OCI-LY1 (cell line): ENCODE measurements around the gene RFC5.

Source experiments
- H2AFZ ChIP-seq: fragments of 200-600 bp; sonication (generic), shearing (Covaris generic); 2 replicates; pipeline ENCODE4 v1.6.0; 2014; ENCODE audit warnings: antibody characterized with exemption, mild to moderate bottlenecking, low read length
- H3F3A ChIP-seq: fragments of 200-600 bp; sonication (generic), shearing (Covaris generic); 2 replicates; pipeline ENCODE4 v1.6.0; 2014; ENCODE audit warnings: mild to moderate bottlenecking, antibody characterized with exemption, low read length, moderate library complexity; ENCODE audit not compliant: insufficient read depth
- H3K27ac ChIP-seq: fragments of 200-600 bp; sonication (generic); 2 replicates; pipeline ENCODE4 v1.5.1; 2014; ENCODE audit warnings: low read length, mixed run types, mild to moderate bottlenecking, low read depth; ENCODE audit not compliant: poor library complexity, severe bottlenecking
- H3K27me3 ChIP-seq: fragments of 200-600 bp; sonication (generic); 2 replicates; pipeline ENCODE4 v1.6.0; 2014; ENCODE audit warnings: antibody characterized with exemption, mild to moderate bottlenecking, low read length, moderate library complexity; ENCODE audit not compliant: insufficient read depth
- H3K36me3 ChIP-seq: fragments of 200-600 bp; sonication (generic); 2 replicates; pipeline ENCODE4 v1.6.1; 2014; ENCODE audit warnings: mild to moderate bottlenecking, antibody characterized with exemption, low read length, moderate library complexity, mixed read lengths; ENCODE audit not compliant: insufficient read depth
- H3K4me1 ChIP-seq: fragments of 200-600 bp; sonication (generic); 2 replicates; pipeline ENCODE4 v1.5.1; 2014; ENCODE audit warnings: mild to moderate bottlenecking, low read length, moderate library complexity; ENCODE audit not compliant: insufficient read depth, severe bottlenecking
- H3K4me2 ChIP-seq: fragments of 200-600 bp; sonication (generic), shearing (Covaris generic); 2 replicates; pipeline ENCODE4 v1.6.1; 2014; ENCODE audit warnings: low read length
- H3K4me3 ChIP-seq: fragments of 200-600 bp; sonication (generic); 2 replicates; pipeline ENCODE4 v1.5.1; 2014; ENCODE audit warnings: low read length, low read depth, mild to moderate bottlenecking, mixed read lengths; ENCODE audit not compliant: poor library complexity, severe bottlenecking
- H3K79me2 ChIP-seq: fragments of 200-600 bp; shearing (Covaris generic); 2 replicates; pipeline ENCODE4 v1.6.1; 2016; ENCODE audit warnings: mixed run types, low read length, mixed read lengths; ENCODE audit not compliant: insufficient read depth
- H3K9ac ChIP-seq: fragments of 200-600 bp; sonication (generic), shearing (Covaris generic); 2 replicates; pipeline ENCODE4 v1.6.1; 2014; ENCODE audit warnings: mild to moderate bottlenecking, low read length, mixed read lengths
- H3K9me2 ChIP-seq: fragments of 200-600 bp; sonication (generic), shearing (Covaris generic); 2 replicates; pipeline ENCODE4 v1.6.1; 2014; ENCODE audit warnings: low read depth, mild to moderate bottlenecking, low read length, mixed read lengths
- H3K9me3 ChIP-seq: fragments of 200-600 bp; shearing (Covaris generic); 2 replicates; pipeline ENCODE4 v1.6.1; 2014; ENCODE audit warnings: low read length, mixed read lengths
- H4K20me1 ChIP-seq: fragments of 200-600 bp; sonication (generic), shearing (Covaris generic); 2 replicates; pipeline ENCODE4 v1.6.0; 2016; ENCODE audit warnings: mild to moderate bottlenecking, low read length; ENCODE audit not compliant: insufficient read depth
- CTCF ChIP-seq: fragments of 200-600 bp; sonication (generic), shearing (Covaris generic); IDR thresholded peaks from 2 replicates; pipeline ENCODE4 v1.5.1; 2017; ENCODE audit warnings: mild to moderate bottlenecking, antibody characterized with exemption, low read length, moderate library complexity, mixed read lengths
- EZH2 ChIP-seq: fragments of 200-600 bp; sonication (generic), shearing (Covaris generic); IDR thresholded peaks from 2 replicates; pipeline ENCODE4 v1.8.0; 2017; ENCODE audit warnings: borderline replicate concordance, mixed run types, mild to moderate bottlenecking, antibody characterized with exemption, low read length, moderate library complexity, mixed read lengths

RFC5 gene

GRCh38 chr12:118034429-118035189 is 18.1 kb downstream of the RFC5 start:
- H3K9ac ChIP-seq = no peak overlapping the region
- no peak overlapping the region for H3K27ac ChIP-seq
- H3K27me3 ChIP-seq = no peaks in the 10 kb centered on the region
- H3K4me2 ChIP-seq = no peak overlapping the region
- H3K9me3 ChIP-seq = no peaks in the 10 kb centered on the region
- no peaks in the 10 kb centered on the region for H3K9me2 ChIP-seq
- no peaks in the 10 kb centered on the region for H3K4me1 ChIP-seq
- no peaks in the 10 kb centered on the region for H3F3A ChIP-seq
- H3K36me3 ChIP-seq = peaks cover 63% of the 10 kb centered on the region; the same call in 1 of the 2 replicates
- H3K79me2 ChIP-seq = no peaks in the 10 kb centered on the region
- no peak overlapping the region for H3K4me3 ChIP-seq
- peak; percentile 13; the same call in 1 of the 2 replicates for TF ChIP-seq CTCF
- no peak for TF ChIP-seq EZH2
- no peaks in the 10 kb centered on the region for H4K20me1 ChIP-seq
- no peak overlapping the region for H2AFZ ChIP-seq

- Histone ChIP-seq H3K4me3 (no peak overlapping the region), H3K27me3 (no peaks in the 10 kb centered on the region), H3K27ac (no peak overlapping the region), H3F3A (no peaks in the 10 kb centered on the region), H3K9ac (no peak overlapping the region), H3K79me2 (no peaks in the 10 kb centered on the region), H3K9me3 (no peaks in the 10 kb centered on the region), H4K20me1 (no peaks in the 10 kb centered on the region), H3K36me3 (peaks cover 55% of the 10 kb centered on the region; the same call in 1 of the 2 replicates), H3K9me2 (no peaks in the 10 kb centered on the region), H2AFZ (no peak overlapping the region), H3K4me1 (no peaks in the 10 kb centered on the region), H3K4me2 (no peak overlapping the region)
- TF ChIP-seq CTCF (no peak), EZH2 (no peak)
Measured at GRCh38 chr12:118035190-118036041, 18.9 kb downstream of the RFC5 start.

DNA sequence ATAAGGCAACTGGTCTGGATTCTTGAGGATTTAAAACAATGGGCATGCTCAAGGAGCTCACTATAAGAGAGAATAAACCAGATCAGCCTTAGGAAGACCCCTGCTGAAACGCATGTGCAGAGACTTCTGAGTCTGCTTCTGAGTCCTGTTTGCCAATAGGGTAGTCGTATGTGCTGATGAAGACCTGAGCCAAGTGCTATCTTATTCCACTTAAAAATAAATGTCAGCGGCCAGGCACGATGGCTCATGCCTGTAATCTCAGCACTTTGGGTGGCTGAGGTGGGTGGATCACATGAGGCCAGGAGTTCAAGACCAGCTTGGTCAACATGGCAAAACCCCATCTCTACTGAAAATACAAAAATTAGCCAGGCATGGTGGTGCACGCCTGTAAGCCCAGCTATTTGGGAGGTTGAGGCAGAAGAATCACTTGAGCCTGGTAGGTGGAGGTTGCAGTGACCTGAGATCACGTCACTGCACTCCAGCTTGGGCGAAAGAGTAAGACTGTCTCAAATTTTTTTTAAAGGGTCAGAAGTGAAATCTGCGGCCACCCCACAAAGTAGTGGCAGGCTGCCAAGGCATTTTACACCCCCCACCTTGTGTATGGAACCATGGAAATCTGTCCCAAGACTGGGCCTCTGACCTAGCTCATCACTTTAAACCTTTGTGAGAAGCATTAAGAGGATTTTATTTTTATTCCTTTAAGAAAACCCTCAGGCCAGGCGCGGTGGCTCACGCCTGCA is 20.3 kb downstream of the RFC5 start:
- Histone ChIP-seq H2AFZ (no peak overlapping the region), H3K4me1 (no peaks in the 10 kb centered on the region), H3K27me3 (no peaks in the 10 kb centered on the region), H3K4me2 (no peak overlapping the region), H3K27ac (no peak overlapping the region), H3F3A (no peaks in the 10 kb centered on the region), H3K9me2 (no peaks in the 10 kb centered on the region), H3K36me3 (peaks cover 41% of the 10 kb centered on the region; the same call in 1 of the 2 replicates), H3K9me3 (no peaks in the 10 kb centered on the region), H3K79me2 (no peaks in the 10 kb centered on the region), H3K4me3 (no peak overlapping the region), H3K9ac (no peak overlapping the region), H4K20me1 (no peaks in the 10 kb centered on the region)
- TF ChIP-seq CTCF (no peak), EZH2 (no peak)
